GM20431 (cell line): ENCODE measurements around the gene C2orf72.
"Not testable (repeated sequence)": the region's sequence is repeated elsewhere in the genome, so short reads cannot be mapped to it uniquely, and the experiment has no call there.

ENCODE experiments used
- in situ Hi-C: fragments of 300-500 bp; cut with MseI, MboI; formaldehyde crosslinking; loops from one replicate; pipeline ENCODE4 v1.15.0; 2020; ENCODE audit warnings: low sequenced_read_pairs; ENCODE audit not compliant: unreplicated experiment

The C2orf72 gene

DNA sequence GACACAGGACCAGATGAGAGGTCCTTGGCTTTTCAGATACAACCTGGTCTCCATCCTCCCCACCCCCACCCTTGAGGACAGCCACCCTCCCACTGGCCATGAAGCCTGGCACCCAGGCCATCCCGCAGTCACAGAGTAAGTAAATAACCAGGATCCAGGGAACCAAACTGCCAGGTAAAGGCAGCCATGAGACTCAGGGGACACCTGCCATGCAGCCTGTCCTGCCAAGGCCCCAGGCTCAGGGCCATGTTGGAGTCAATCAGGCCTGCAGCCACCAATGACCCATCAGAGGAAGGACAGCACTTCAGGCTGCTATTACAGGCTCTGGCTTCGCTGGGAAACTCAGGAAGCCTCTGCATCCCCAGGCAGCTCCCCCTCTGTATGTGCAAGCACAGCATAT lies 25.8 kb upstream of the C2orf72 start:
- in situ Hi-C loops: no loop called here

DNA sequence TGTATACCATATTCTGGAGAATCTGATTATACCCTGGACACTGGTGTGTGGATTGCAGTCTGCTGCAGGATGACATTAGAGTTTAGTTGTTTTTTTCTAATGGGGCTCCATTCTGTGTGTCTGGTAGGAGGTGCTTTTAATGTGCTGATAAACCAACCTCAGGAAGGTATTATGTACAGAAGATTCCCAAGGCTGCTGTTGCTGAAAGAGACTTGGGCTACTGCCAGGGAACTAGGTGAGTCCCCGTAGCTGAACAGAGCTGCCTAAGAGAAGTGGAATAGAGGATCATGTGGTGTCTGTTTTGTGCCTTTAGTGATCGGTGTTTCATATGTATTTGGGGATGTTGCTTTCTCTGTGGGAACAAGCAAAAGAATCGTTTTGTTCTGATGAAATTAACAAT lies 24.9 kb upstream of the C2orf72 start:
- in situ Hi-C loops: no loop called here

DNA sequence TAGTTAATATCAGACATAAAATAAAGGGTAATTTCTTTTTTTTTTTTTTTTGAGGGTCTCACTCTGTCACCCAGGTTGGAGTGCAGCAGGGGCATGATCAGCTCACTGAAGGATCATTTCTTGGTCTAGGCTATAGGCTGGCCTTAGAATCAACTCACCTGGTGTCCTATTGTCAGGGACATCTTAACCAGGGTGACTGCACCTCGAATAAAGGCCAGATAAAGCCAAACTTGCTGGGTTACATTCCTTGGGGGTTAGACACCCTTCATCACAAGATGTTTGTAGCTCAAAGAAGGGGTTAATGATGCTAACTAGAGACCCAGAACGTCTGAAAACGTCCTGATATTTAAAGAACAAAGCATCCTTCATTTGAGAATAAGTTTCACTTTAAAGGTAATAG lies 23.5 kb upstream of the C2orf72 start:
- in situ Hi-C loops: no loop called here

DNA sequence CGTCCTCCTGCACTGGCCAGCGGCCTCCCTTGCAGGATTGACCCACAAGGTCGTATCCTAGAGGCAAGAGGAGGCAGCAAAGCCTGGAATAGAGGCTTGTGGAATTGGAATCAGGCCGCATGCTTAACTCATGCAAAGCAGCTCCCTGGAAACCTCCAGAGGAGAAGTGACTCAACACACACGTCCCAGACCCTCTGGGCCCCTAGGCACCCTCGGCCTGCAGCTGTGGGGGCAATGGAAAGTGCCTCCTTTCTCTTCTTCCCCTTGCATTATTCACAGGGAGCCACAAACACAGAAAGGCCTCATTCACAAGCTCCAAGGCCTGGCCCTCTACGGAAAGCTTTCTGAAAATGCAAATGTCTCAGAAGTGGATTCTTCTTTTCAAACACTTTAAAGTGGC lies 21.8 kb upstream of the C2orf72 start:
- in situ Hi-C loops: no loop called here

DNA sequence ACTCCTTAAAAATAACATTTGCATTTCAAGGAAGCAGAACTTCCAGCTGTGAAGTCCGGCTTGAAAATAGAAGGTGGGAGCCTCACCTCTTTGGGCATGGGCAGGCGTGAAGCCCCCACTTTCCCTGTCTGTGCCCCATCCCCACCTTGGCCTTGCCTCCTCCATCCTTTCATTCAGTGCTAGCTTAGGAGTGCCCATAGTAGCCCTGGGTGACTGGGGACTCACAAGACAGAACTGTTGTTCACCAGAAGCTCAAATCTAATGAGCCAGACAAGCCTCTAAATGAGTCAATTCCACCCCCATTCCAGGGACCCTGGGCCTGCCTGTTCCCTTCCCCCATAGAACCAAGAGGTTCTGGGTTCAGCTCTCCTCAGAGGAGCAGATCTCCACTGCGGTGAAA lies 21.4 kb upstream of the C2orf72 start:
- in situ Hi-C loops: no loop called here

DNA sequence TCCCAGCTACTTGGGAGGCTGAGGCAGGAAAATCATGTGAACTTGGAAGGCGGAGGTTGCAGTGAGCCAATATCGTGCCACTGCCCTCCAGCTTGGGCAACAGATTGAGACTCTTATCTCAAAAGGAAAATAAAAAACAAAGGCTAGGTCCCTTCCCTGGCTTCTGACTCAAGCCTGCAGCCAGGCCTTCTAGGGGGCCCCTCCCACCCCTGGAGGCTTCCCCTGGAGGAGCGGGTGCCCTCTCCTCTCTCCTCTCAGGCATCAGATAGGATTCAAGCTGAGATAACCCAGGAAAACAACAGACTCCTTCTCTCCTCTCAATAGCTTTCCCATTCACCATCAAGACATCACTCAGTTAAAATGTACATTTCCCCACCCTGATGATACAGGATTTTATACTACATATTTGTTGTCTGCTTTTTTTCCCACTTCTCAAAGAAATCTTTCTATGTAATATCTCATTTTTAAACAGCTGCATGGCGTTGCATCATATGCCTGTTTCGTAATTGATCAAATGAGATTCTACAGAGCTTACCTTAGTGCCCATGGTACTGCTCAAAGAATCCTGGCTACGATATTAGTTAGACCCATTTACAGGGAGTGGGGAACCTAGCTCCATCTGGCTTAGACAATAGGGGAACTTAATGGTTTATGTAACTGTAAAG lies 20.6 kb upstream of the C2orf72 start:
- in situ Hi-C loops: no loop called here

DNA sequence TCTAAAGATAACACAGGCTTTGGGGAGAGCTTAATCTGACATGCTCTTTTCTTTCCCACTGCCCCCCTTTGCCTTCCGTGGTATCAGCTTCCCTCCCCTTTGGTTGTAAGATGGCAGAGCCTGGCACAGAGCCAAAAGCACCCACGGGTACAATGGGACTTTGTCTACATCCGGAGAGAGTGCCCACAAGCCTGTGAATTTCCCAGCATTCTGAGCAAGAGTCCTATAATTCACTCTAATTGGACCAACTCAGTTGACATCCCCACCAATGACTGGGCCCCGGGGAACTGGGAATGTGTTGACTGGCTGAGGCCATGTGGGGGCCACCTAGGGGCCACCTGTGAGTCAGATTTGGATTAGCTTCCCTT lies 20.1 kb upstream of the C2orf72 start:
- in situ Hi-C loops: no loop called here

DNA sequence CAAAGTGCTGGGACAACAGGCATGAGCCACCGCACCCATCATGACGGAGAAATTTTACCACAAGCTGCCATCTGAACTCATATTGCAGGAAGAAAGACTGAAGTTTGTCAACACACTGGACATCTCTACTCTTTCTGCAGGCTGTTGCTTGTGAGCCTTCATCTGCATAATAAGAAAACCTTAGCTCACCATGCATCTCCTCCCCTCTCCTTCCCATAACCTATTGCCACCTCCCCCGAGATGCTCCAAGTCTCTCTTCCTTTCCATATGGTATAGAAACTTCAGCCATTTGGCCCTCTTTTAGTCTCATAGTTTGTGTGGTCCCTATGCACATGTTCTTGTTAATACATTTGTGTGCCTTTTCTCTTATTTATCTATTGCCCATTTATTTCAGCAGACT lies 19.1 kb upstream of the C2orf72 start:
- in situ Hi-C loops: no loop called here

DNA sequence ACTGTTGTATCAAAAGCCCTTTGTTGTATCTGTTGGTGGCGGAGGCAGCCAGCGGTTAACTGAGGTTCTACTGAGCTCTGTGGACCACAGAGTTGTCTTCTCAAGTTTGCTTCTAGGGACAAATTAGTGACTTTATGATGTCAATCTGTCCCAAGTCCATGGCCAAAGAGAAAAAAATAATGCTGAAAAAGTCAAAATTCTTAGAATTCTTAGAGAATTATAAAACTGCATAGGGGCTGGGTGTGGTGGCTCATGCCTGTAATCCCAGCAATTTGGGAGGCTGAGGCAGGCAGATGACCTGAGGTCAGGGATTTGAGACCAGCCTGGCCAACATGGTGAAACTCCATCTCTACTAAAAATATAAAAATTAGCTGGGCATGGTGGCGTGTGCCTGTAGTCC lies 12.3 kb upstream of the C2orf72 start:
- in situ Hi-C loops: not testable (repeated sequence)

DNA sequence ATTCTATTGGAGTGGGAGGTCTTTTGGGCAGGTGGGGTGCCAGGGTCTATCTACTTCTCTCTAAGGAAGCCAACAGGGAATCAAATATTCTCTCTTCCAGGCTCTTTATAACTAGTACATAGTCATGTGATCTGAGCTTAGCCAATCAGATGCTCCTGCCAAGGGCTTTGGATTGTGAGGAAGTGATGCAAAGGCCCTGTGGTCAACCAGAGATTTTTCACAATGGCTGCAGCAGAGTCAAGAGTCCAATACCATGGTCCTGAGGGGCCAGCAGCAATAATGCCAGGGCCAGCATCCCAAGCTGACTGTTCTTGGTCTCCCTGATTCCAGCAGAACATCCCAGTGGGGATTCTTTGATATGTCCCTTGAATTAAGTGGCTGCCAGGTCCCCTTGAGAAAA lies 8.4 kb upstream of the C2orf72 start:
- in situ Hi-C loops: no loop called here

DNA sequence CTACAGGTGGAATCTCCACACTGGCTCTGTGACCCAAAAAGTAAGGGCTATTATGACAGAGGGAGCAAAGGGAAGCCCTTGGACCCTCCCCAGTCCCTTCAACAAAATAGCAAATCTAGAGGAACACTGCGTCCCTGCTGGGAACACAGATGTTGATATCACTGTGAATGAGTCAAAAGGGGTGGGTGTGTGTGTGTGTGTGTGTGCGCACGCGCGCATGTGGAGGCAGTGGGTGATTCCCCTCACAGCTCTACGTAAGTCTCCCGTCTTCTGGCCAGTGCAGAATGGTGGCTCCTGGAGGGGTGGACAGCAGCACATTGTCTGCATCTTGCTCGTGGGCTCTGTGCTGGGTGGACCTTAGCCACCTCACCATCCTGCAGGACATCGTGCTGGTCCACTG lies 7.8 kb upstream of the C2orf72 start:
- in situ Hi-C loops: no loop called here

DNA sequence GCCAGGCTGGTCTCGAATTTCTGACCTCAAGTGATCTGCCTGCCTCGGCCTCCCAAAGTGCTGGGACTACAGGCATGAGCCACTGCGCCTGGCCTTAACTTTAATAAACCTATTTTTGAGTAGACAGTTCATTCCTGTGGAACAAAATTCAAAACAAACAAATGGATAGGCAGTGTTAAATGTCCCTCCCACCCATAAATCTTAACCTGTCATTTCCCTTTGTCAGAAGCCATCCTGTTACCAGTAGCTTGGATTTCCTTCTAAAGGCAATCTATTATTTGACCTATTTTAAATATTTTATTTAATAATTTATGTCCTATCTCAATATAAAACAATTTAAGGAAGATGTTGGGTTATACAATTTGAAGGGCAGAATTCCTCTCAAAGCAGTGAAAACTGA lies 6.6 kb upstream of the C2orf72 start:
- in situ Hi-C loops: no loop called here

DNA sequence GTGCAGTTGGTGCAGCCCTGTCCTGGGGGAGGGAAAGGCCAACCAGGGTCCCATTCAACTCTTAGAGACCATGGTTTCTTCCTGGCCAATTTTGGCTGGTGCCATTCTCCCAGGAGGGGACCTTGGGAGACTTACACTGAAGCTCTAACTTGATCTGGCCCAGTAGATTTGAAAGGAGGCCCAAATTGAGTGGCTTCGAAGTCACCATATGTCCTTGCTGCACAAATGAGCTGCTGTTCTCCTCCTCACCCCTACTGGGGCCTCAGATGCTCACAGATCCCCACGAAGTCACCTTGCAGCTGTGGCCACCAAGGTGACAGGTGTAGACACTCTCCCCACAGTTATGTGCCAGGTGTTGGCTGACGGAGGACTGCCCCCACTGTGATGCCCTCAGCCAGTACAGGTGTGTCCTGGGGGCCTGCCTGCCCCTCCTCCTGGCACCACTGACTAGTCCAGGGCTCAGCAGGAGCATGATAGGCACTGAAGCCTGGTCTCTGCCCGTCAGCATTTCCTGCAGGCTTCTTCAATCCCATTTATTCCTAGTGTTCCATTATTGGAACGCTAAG lies 4.7 kb upstream of the C2orf72 start:
- in situ Hi-C loops: no loop called here

DNA sequence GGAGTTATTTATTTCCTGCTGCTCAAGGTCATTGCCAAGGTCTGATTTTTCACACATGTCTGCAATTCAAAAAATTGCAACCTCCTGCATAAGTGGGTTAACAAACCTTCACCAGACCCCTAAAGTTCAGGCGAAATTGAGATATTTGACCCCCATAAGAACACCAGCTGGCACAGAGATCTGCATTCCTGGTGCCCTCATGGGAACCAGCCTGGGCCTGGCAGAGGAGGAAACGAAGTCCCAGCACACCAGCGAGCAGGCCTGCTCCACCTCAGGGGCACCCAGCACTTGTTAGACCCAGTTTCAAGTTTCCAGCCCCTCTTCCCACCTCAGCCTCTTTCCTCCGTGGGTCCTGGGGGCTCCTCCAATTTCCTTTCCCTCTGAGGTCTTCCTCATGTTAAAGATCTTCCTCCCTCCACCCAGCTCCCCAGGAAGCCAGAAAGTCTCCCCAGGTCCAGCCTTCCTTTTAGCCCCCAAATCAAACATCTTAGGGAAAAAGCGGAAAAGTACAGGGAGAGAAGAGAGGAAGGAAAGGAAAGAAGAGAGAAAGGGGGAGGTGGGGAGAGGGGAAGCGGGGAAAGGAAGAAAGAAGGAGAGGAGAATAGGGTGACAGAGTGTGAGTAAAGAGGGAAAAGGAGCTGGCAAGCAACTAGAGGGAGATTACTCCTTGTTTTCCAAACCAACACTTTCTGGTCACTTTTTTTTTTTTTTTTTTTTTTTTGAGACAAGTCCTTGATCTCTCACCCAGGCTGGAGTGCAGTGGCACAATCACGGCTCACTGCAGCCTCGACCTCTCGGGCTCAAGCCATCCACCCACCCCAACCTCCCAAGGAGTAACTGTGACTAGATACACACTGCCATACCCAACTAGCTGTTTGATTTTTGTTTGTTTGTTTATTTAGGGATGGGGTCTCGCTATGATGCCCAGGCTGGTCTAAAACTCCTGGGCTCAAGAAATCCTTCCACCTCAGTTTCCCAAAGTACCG lies 3.9 kb upstream of the C2orf72 start:
- in situ Hi-C loops: no loop called here

DNA sequence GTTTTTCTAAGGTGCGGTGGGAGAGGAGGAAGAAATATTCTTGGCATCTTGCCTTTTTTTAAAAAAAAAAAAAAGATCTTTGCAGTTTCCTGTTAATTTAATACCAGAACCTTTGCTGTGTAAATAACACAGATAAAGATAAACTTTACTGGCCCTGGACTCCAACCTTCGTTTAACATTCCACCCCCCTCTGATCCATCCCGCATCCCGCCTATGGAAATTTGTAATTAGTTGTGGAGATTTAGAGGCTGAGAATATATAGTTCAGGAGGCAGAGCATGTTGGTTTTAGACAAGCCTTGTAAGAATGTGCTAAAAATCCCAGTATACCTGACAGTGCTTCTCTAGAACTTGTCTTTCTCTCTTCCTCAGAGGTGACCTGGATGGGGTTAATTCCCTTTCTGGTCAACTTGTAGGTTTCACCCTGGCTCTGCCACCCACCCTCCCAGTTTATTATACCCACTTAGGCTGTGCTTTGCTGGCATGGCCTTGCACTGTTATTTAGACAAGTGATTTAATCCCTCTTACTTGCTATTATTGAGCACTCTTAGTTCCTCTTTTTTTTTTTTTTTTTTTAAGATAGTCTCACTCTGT lies 2.9 kb upstream of the C2orf72 start:
- in situ Hi-C loops: no loop called here

DNA sequence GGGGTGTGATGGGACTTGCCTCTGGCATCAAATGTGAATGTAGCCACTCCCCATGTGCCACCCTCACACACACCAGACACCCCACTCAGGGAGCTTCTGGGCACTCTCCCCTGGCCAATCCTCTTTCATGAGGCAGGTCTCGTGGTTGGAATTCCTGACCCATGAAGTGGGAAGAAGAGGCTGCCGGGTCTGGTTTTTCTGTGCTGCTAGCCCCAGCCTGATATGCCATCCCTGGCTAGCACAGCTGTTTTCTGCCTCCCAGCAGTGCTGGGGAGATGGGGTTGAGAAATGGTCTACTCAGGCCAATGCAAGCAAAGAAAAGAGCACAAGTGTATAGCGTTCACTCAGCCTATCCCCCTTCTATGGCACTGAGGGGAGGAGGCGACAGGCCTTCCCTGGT lies 1.2 kb upstream of the C2orf72 start:
- in situ Hi-C loops: no loop called here

DNA sequence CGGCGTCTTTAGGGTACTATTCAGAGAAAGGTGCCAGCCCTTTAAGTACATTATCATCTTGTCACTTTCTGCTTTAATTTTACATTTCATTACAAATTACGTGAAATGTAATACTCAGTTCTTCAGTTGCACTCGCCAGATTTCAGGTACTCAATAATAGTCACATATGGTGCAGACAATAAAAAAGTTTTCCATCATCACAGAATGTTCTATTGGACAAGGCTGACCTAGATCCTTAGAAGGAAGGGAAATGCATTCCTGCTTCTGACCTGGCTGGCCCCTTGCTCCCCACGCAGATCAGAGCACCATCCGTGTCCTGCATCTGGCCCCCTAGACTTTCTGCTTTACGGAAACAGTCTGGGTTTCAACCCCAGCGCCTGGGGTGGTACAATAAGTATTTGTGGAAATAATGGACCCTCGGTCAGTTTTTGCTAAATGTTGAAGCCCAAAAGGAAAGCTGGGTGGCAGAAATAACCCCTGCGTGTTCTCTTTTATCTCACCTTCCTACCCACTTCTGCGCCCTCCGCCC lies 681 bp upstream of the C2orf72 start:
- in situ Hi-C loops: no loop called here

DNA sequence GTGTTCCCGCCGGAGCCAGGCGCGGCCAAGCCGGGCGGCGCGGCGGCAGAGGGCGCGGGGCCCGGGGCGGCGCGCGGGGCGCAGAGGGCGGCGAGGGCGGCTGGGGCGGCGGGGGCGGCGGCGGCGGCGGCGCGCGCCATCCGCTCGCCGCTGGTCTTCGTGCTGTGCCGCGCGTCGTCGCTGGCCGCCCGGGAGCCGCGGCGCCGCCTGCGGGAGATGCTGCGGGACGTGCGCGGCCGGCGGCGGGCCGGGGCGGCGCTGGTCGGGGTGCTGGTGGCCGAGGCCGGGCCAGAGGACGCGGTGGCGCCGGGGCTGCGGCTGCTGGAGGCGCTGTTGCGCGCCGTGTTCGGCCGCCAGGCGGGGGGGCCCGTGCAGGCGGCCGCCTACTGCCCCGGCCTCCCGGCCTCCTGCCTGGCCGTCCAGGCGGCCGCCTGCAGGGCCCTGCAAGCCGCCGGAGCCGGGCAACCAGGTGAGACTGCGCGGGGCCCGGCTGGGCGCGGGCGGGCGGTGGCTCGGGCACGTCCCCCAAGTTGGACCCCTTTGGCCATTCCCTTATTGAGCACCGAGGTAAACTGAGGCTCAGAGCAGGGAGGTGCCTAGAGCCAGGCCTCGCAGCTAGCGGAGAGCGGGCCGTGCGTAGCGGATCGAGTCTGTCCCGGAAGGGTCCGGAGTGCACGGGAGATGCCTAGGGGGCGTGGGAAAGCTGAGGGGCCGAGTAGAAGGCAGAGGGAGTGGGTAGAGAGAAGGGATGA lies 584 bp downstream of the C2orf72 start:
- in situ Hi-C loops: no loop called here

DNA sequence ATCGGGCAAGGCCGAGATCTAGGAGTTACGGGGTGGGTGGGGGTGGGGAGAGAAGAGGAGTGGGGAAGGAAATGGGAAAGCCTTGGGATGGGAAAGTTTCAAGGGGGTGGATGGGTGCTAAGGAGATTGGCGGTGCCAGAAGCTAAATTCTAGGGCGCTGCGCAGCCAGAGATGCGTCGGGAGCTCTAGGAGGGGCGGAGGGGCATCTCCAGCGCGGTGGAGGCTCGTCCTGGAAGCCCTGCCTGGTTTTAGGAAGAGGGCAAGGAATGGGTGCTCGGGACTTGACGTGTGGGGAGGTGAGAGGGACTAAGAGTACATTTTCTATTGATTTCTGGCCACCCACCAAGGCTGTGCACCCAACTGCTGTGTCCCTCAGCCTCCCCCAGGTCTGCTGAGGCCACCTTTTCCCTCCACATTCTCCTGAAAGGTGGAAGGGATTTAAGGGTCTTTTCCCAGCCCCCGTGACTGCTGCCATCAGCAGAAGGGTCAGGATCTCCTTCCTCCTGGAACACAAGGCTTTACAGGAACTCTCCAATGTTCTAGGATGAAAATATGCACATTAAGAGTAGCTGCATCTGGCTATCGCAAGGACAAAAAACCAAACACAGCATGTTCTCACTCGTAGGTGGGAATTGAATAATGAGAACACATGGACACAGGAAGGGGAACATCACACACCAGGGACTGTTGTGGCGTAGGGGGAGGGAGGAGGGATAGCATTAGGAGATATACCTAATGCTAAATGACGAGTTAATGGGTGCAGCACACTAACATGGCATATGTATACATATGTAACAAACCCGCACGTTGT lies 1.4 kb downstream of the C2orf72 start:
- in situ Hi-C loops: no loop called here
